Measurements from ENCODE around the gene ZSCAN32. TPM values are rescaled to one million over a fixed set of nuclear protein-coding genes. Genes with fewer than 3 reads are reported as not detected.

The ZSCAN32 gene
- total RNA-seq, 1 donor from 2014 or later, result 6.8 TPM

DNA sequence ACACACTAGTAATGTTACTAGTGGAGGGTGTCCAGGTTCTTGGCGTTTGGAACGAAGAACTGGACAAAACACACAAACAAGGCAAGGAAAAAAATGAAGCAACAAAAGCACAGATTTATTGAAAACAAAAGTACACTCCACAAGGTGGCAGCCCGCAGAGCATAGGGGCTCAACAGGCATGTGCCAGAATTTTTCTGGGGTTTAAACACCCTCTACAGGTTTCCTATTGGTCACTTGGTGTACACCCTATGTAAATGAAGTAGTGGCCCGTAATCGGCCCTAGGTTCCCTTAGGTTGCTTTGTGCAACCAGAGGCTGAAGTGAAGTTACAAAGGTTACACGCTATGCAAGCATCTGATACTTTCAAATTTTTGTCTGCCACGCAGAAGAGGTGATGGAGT is 37.0 kb downstream of the ZSCAN32 start:
- Histone ChIP-seq H3K4me3 (ENCODE audit: low read length in 3 of 3) (no peak overlapping the region), H3K9ac (ENCODE audit: low read depth in 1 of 3, low read length in 3 of 3) (no peak overlapping the region), H3K27me3 (ENCODE audit: control insufficient read depth in 3 of 3, insufficient read depth in 3 of 3, low read length in 3 of 3) (peaks cover 0 to 2% (median 0%) of the 10 kb centered on the region in 3 donors), H3K27ac (ENCODE audit: low read depth, low read length) (no peak overlapping the region), H3K4me1 (ENCODE audit: control insufficient read depth in 3 of 3, insufficient read depth in 3 of 3, low read length in 3 of 3) (peaks cover 0 to 4% (median 0%) of the 10 kb centered on the region in 3 donors), H3K36me3 (ENCODE audit: control insufficient read depth in 3 of 3, insufficient read depth in 3 of 3, low read length in 3 of 3) (no peaks in the 10 kb centered on the region), H3K9me3 (ENCODE audit: control insufficient read depth in 3 of 3, low read length in 3 of 3) (peaks cover 3 to 16% (median 6%) of the 10 kb centered on the region in 3 donors)

DNA sequence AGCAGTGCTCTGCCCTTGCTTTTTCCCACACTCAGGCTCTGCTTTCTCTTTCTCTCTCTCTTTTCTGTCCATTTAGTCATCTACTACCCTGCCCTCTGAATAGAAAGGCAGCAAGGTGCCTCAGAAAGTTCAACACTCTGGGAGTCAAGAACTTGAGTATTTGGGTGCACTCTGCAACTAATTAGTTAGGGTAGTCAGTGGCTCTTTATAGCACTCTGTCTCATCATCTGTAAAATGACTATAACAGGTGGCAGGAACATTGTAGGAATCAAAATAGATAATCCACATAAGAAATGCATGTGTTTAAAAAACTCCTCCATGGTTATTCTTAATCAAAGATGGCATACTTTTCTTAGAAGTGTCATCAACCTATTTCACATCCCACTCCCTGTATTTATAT is 37.9 kb downstream of the ZSCAN32 start:
- Histone ChIP-seq H3K4me3 (ENCODE audit: low read length in 3 of 3) (no peak overlapping the region), H3K36me3 (ENCODE audit: control insufficient read depth in 3 of 3, insufficient read depth in 3 of 3, low read length in 3 of 3) (no peaks in the 10 kb centered on the region), H3K9me3 (ENCODE audit: control insufficient read depth in 3 of 3, low read length in 3 of 3) (peaks cover 3 to 16% (median 6%) of the 10 kb centered on the region in 3 donors), H3K9ac (ENCODE audit: low read depth in 1 of 3, low read length in 3 of 3) (no peak overlapping the region), H3K4me1 (ENCODE audit: control insufficient read depth in 3 of 3, insufficient read depth in 3 of 3, low read length in 3 of 3) (peaks cover 0 to 4% (median 0%) of the 10 kb centered on the region in 3 donors), H3K27me3 (ENCODE audit: control insufficient read depth in 3 of 3, insufficient read depth in 3 of 3, low read length in 3 of 3) (peaks cover 0 to 2% (median 0%) of the 10 kb centered on the region in 3 donors), H3K27ac (ENCODE audit: low read depth, low read length) (no peak overlapping the region)

DNA sequence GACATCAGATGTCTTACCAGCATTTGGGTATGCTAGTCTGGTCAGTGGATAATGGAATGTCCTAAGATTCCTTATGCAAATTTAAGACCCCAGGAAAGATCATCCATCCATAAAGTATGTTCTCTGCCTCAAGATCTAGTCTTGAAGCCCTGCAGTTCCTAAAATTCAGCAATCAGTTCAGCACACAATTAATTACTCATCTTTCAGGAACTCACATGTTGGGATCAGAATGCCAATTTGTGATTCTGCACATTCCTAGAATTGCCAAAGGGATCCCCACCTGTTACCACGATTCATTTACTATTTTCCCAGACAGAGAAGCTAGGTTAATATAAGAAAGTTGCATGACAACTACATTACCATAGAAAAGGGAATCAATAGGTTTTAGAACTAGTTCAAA is 41.9 kb downstream of the ZSCAN32 start:
- Histone ChIP-seq H3K27me3 (ENCODE audit: control insufficient read depth in 3 of 3, insufficient read depth in 3 of 3, low read length in 3 of 3) (peaks cover 0 to 2% (median 0%) of the 10 kb centered on the region in 3 donors), H3K4me1 (ENCODE audit: control insufficient read depth in 3 of 3, insufficient read depth in 3 of 3, low read length in 3 of 3) (no peaks in the 10 kb centered on the region), H3K9ac (ENCODE audit: low read depth in 1 of 3, low read length in 3 of 3) (no peak overlapping the region), H3K27ac (ENCODE audit: low read depth, low read length) (no peak overlapping the region), H3K36me3 (ENCODE audit: control insufficient read depth in 3 of 3, insufficient read depth in 3 of 3, low read length in 3 of 3) (peaks cover 0 to 6% (median 0%) of the 10 kb centered on the region in 3 donors), H3K9me3 (ENCODE audit: control insufficient read depth in 3 of 3, low read length in 3 of 3) (peaks cover 0 to 11% (median 5%) of the 10 kb centered on the region in 3 donors), H3K4me3 (ENCODE audit: low read length in 3 of 3) (no peak overlapping the region)

DNA sequence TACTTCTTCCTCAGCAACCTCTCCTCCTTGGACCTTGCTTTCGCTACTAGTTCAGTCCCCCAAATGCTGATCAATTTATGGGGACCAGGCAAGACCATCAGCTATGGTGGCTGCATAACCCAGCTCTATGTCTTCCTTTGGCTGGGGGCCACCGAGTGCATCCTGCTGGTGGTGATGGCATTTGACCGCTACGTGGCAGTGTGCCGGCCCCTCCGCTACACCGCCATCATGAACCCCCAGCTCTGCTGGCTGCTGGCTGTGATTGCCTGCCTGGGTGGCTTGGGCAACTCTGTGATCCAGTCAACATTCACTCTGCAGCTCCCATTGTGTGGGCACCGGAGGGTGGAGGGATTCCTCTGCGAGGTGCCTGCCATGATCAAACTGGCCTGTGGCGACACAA is 44.7 kb downstream of the ZSCAN32 start:
- Histone ChIP-seq H3K4me3 (ENCODE audit: low read length in 3 of 3) (peak overlapping the region in 1 of 3 donors; percentile 4), H3K9ac (ENCODE audit: low read depth in 1 of 3, low read length in 3 of 3) (no peak overlapping the region), H3K9me3 (ENCODE audit: control insufficient read depth in 3 of 3, low read length in 3 of 3) (peaks cover 0 to 8% (median 5%) of the 10 kb centered on the region in 3 donors), H3K27me3 (ENCODE audit: control insufficient read depth in 3 of 3, insufficient read depth in 3 of 3, low read length in 3 of 3) (peaks cover 0 to 1% (median 0%) of the 10 kb centered on the region in 3 donors), H3K27ac (ENCODE audit: low read depth, low read length) (no peak overlapping the region), H3K36me3 (ENCODE audit: control insufficient read depth in 3 of 3, insufficient read depth in 3 of 3, low read length in 3 of 3) (peaks cover 0 to 6% (median 0%) of the 10 kb centered on the region in 3 donors), H3K4me1 (ENCODE audit: control insufficient read depth in 3 of 3, insufficient read depth in 3 of 3, low read length in 3 of 3) (no peaks in the 10 kb centered on the region)

DNA sequence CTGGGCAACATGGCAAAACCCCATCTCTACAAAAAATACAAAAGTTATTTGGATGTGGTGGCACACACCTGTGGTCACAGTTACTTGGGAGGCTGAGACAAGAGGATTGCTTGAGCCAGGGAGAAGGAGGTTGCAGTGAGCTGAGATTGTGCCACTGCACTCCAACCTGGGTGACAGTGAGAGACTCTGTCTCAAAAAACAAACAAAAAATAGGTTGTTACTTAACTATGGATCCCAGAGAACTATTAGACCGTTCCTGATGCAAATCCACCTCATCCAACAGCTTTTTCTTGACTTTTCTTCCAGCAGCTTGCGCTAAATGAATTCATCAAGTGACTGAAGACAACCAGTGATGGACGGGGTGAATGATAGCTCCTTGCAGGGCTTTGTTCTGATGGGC is 45.2 kb downstream of the ZSCAN32 start, which contains the start of gene OR2C1:
Gene OR2C1, plus strand, starts transcription at position 301 of the 400 bp plus-strand sequence. Its CDS starts 52 bp downstream, at position 353.
- no peak within 1 kb of the TSS for H3K9ac ChIP-seq (ENCODE audit: low read depth in 1 of 3, low read length in 3 of 3)
- H3K27me3 ChIP-seq (ENCODE audit: control insufficient read depth in 3 of 3, insufficient read depth in 3 of 3, low read length in 3 of 3), result no peaks in the 10 kb centered on the region
- peak within 1 kb of the TSS in 1 of 3 donors; percentile 4 for H3K4me3 ChIP-seq (ENCODE audit: low read length in 3 of 3)
- H3K27ac ChIP-seq (ENCODE audit: low read depth, low read length), result no peak within 1 kb of the TSS
- no peaks in the 10 kb centered on the region for H3K4me1 ChIP-seq (ENCODE audit: control insufficient read depth in 3 of 3, insufficient read depth in 3 of 3, low read length in 3 of 3)
- H3K36me3 ChIP-seq (ENCODE audit: control insufficient read depth in 3 of 3, insufficient read depth in 3 of 3, low read length in 3 of 3), result peaks cover 0 to 6% (median 0%) of the 10 kb centered on the region in 3 donors
- H3K9me3 ChIP-seq (ENCODE audit: control insufficient read depth in 3 of 3, low read length in 3 of 3), result peaks cover 0 to 8% (median 5%) of the 10 kb centered on the region in 3 donors

DNA sequence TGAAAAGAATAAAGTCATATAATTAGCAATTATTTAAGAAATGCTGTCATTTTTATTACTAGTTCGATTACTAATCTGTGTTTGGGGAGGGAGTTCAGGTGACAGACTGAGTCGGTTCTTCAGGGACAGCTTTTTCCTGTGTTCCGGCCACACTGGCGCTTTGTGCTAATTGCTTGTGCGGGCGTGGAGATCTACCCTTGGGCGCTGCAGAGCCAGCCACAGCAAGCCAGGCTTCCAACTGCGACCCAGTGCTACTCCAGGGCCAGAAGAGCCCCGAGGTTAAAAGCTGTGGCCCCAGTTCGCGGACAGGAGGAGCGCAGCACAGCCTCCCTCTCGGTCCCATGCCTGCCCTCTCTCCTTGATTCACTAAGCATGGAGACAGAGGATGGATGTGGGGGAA is 51.6 kb downstream of the ZSCAN32 start:
- no peaks in the 10 kb centered on the region for H3K27me3 ChIP-seq (ENCODE audit: control insufficient read depth in 3 of 3, insufficient read depth in 3 of 3, low read length in 3 of 3)
- H3K9me3 ChIP-seq (ENCODE audit: control insufficient read depth in 3 of 3, low read length in 3 of 3), result no peaks in the 10 kb centered on the region
- no peak overlapping the region for H3K9ac ChIP-seq (ENCODE audit: low read depth in 1 of 3, low read length in 3 of 3)
- no peaks in the 10 kb centered on the region for H3K36me3 ChIP-seq (ENCODE audit: control insufficient read depth in 3 of 3, insufficient read depth in 3 of 3, low read length in 3 of 3)
- H3K4me1 ChIP-seq (ENCODE audit: control insufficient read depth in 3 of 3, insufficient read depth in 3 of 3, low read length in 3 of 3), result no peaks in the 10 kb centered on the region
- no peak overlapping the region for H3K27ac ChIP-seq (ENCODE audit: low read depth, low read length)
- H3K4me3 ChIP-seq (ENCODE audit: low read length in 3 of 3), result no peak overlapping the region

DNA sequence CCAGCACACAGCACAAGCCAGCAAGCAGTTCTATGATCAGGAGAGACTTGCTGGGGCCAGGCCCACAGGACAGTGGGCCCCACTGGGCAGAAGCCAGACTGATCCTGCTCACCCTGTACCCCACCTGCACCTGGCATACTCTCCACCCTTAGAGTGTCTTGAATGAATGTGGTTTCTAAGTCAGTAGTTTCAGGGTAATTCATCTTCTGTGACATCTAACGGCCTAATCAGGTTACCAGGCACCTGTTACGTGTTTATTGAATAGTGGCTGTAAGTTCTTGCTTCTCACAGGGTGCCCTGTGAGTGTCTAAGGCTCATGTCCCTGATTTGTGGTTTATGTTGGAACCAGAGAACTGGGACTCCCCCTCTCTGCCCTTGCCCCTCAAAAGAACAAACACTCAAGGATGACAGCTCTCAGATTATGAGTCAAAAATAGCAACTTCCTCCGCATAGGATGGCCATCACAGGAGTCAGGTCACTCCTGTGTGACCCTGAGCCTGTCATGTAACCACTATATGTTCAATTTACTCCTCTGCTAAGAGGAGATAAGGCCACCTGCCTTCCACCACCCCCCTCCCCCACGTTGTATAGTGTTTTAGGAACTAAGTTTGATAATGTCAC is 52.1 kb downstream of the ZSCAN32 start:
- no peaks in the 10 kb centered on the region for H3K27me3 ChIP-seq (ENCODE audit: control insufficient read depth in 3 of 3, insufficient read depth in 3 of 3, low read length in 3 of 3)
- no peak overlapping the region for H3K27ac ChIP-seq (ENCODE audit: low read depth, low read length)
- no peaks in the 10 kb centered on the region for H3K36me3 ChIP-seq (ENCODE audit: control insufficient read depth in 3 of 3, insufficient read depth in 3 of 3, low read length in 3 of 3)
- H3K4me3 ChIP-seq (ENCODE audit: low read length in 3 of 3), result no peak overlapping the region
- H3K9ac ChIP-seq (ENCODE audit: low read depth in 1 of 3, low read length in 3 of 3), result no peak overlapping the region
- H3K9me3 ChIP-seq (ENCODE audit: control insufficient read depth in 3 of 3, low read length in 3 of 3), result no peaks in the 10 kb centered on the region
- H3K4me1 ChIP-seq (ENCODE audit: control insufficient read depth in 3 of 3, insufficient read depth in 3 of 3, low read length in 3 of 3), result no peaks in the 10 kb centered on the region

DNA sequence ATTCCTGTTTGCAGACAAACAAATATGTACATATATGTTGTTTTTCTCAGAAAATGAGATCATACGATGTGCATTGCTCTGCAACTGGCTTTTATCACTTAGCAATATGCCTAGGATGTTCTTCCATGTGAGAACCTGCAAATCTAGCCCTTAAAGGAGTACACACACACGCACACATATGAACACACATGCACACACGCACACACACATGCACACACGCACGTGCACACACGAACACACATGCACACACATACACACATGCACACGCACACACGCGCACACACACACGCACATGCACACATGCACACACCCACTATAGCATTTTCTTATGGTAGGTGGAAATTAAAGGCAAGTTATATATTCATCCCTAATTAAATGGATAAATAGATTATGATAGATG is 53.2 kb downstream of the ZSCAN32 start:
- H3K27me3 ChIP-seq (ENCODE audit: control insufficient read depth in 3 of 3, insufficient read depth in 3 of 3, low read length in 3 of 3), result no peaks in the 10 kb centered on the region
- no peak overlapping the region for H3K4me3 ChIP-seq (ENCODE audit: low read length in 3 of 3)
- no peak overlapping the region for H3K9ac ChIP-seq (ENCODE audit: low read depth in 1 of 3, low read length in 3 of 3)
- no peaks in the 10 kb centered on the region for H3K36me3 ChIP-seq (ENCODE audit: control insufficient read depth in 3 of 3, insufficient read depth in 3 of 3, low read length in 3 of 3)
- no peaks in the 10 kb centered on the region for H3K9me3 ChIP-seq (ENCODE audit: control insufficient read depth in 3 of 3, low read length in 3 of 3)
- H3K4me1 ChIP-seq (ENCODE audit: control insufficient read depth in 3 of 3, insufficient read depth in 3 of 3, low read length in 3 of 3), result no peaks in the 10 kb centered on the region
- H3K27ac ChIP-seq (ENCODE audit: low read depth, low read length), result no peak overlapping the region

DNA sequence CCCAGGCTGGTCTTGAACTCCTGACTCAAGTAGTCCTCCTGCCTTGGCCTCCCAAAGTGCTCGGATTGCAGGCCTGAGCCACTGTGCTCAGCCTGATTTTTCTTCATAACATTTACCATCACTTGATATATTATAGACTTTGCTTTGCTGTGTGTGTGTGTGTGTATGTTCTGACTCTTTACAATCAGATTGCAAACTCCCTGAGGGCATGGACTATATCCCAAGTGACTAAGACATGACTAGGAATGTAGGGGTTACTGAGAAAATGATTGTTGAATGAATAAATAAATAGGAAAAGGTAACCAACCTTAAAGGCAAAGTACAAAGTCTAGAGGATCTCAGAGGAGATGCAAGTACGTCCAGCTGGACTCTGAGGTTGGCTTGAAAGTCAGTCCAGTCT is 54.8 kb downstream of the ZSCAN32 start:
- H3K4me3 ChIP-seq (ENCODE audit: low read length in 3 of 3), result no peak overlapping the region
- H3K9me3 ChIP-seq (ENCODE audit: control insufficient read depth in 3 of 3, low read length in 3 of 3), result no peaks in the 10 kb centered on the region
- no peak overlapping the region for H3K27ac ChIP-seq (ENCODE audit: low read depth, low read length)
- H3K36me3 ChIP-seq (ENCODE audit: control insufficient read depth in 3 of 3, insufficient read depth in 3 of 3, low read length in 3 of 3), result no peaks in the 10 kb centered on the region
- no peaks in the 10 kb centered on the region for H3K27me3 ChIP-seq (ENCODE audit: control insufficient read depth in 3 of 3, insufficient read depth in 3 of 3, low read length in 3 of 3)
- no peak overlapping the region for H3K9ac ChIP-seq (ENCODE audit: low read depth in 1 of 3, low read length in 3 of 3)
- no peaks in the 10 kb centered on the region for H3K4me1 ChIP-seq (ENCODE audit: control insufficient read depth in 3 of 3, insufficient read depth in 3 of 3, low read length in 3 of 3)
